Karpas-422 (cell line): ENCODE data around the gene TESK1. TPM values are rescaled to one million over a fixed set of nuclear protein-coding genes. Genes with fewer than 3 reads are reported as not detected.

ENCODE experiments used
- DNase-seq: peaks from one replicate; pipeline ENCODE4 v3.0.0-alpha.2; 2015
- H2AFZ ChIP-seq: fragments of 200-600 bp; sonication (generic); 2 replicates; pipeline ENCODE4 v1.6.1; 2014; ENCODE audit warnings: antibody characterized with exemption, low read length, mixed read lengths
- H3K27ac ChIP-seq: fragments of 200-600 bp; sonication (generic); 2 replicates; pipeline ENCODE4 v1.5.1; 2014; ENCODE audit warnings: mild to moderate bottlenecking, low read length, moderate library complexity
- H3K27me3 ChIP-seq: fragments of 200-600 bp; sonication (generic); 2 replicates; pipeline ENCODE4 v1.6.1; 2014; ENCODE audit warnings: low read length, mixed read lengths
- H3K36me3 ChIP-seq: fragments of 200-600 bp; sonication (generic); 2 replicates; pipeline ENCODE4 v1.6.1; 2014; ENCODE audit warnings: low read length, mixed read lengths; ENCODE audit not compliant: insufficient read depth
- H3K4me1 ChIP-seq: fragments of 200-600 bp; sonication (generic); 2 replicates; pipeline ENCODE4 v1.6.1; 2014; ENCODE audit warnings: mild to moderate bottlenecking, low read length, mixed read lengths
- H3K4me2 ChIP-seq: fragments of 200-600 bp; sonication (generic); 2 replicates; pipeline ENCODE4 v1.6.1; 2014; ENCODE audit warnings: low read length, low read depth, mild to moderate bottlenecking; ENCODE audit not compliant: poor library complexity, severe bottlenecking
- H3K4me3 ChIP-seq: fragments of 200-600 bp; sonication (generic); 2 replicates; pipeline ENCODE4 v1.5.1; 2014; ENCODE audit warnings: mild to moderate bottlenecking, antibody characterized with exemption, low read length, mixed read lengths
- H3K79me2 ChIP-seq: fragments of 200-600 bp; sonication (generic); 2 replicates; pipeline ENCODE4 v1.6.1; 2014; ENCODE audit warnings: mild to moderate bottlenecking, low read length, mixed read lengths
- H3K9ac ChIP-seq: fragments of 200-600 bp; sonication (generic); 2 replicates; pipeline ENCODE4 v1.6.0; 2014; ENCODE audit warnings: low read length
- H3K9me2 ChIP-seq: fragments of 200-600 bp; sonication (generic), shearing (Covaris generic); replicated peaks from 2 replicates; pipeline ENCODE4 v1.6.0; 2014; ENCODE audit warnings: mild to moderate bottlenecking, low read length, moderate library complexity; ENCODE audit not compliant: insufficient read depth
- H3K9me3 ChIP-seq: fragments of 300-700, 200-600 bp; sonication (generic); 2 replicates; pipeline ENCODE4 v1.6.1; 2014; ENCODE audit warnings: low read length, mixed read lengths
- H4K20me1 ChIP-seq: fragments of 200-600 bp; sonication (generic); 2 replicates; pipeline ENCODE4 v1.6.1; 2014; ENCODE audit warnings: mild to moderate bottlenecking, antibody characterized with exemption, low read length, low read depth; ENCODE audit not compliant: insufficient read depth
- small RNA-seq: library from RNA; depleted of rRNA; stranded (forward); fragments of <200 nt; gene quantifications from one replicate; pipeline ENCODE3, GENCODE V24; 2014
- total RNA-seq: library from RNA; depleted of rRNA; stranded (reverse); fragments of >200 nt; shearing (Covaris generic); gene quantifications from 2 replicates; pipeline ENCODE4 v1.2.3, GENCODE V29; 2014; ENCODE audit warnings: low replicate concordance; rRNA removed

The TESK1 gene
- total RNA-seq, 1 experiment from 2014 or later: 20.2 TPM

- peak within 1 kb of the TSS; percentile 52; the same call in 1 of the 2 replicates for H2AFZ ChIP-seq
- peaks cover 9% of the 10 kb centered on the region for H3K79me2 ChIP-seq
- peaks cover 9% of the 10 kb centered on the region; the same call in 1 of the 2 replicates for H3K36me3 ChIP-seq
- H3K9ac ChIP-seq: peak within 1 kb of the TSS; percentile 81
- H3K27ac ChIP-seq: peak within 1 kb of the TSS; percentile 80
- H3K9me3 ChIP-seq: no peaks in the 10 kb centered on the region
- no peaks in the 10 kb centered on the region for H4K20me1 ChIP-seq
- peak within 1 kb of the TSS; percentile 76 for H3K4me3 ChIP-seq
- no peaks in the 10 kb centered on the region for H3K9me2 ChIP-seq
- H3K4me1 ChIP-seq: peaks cover 51% of the 10 kb centered on the region
- no peaks in the 10 kb centered on the region for H3K27me3 ChIP-seq
- peak; percentile 96 for DNase-seq
- peak within 1 kb of the TSS; percentile 90 for H3K4me2 ChIP-seq
Observed at GRCh38 chr9:35657546-35658136, 52.6 kb downstream of the TESK1 start, which contains the start of gene RMRP. Gene RMRP, minus strand, starts transcription at chr9:35658019.

- Histone ChIP-seq H3K4me1 (peaks cover 58% of the 10 kb centered on the region), H3K9me2 (no peaks in the 10 kb centered on the region), H3K36me3 (peaks cover 14% of the 10 kb centered on the region; the same call in 1 of the 2 replicates), H3K4me3 (peak within 1 kb of the TSS; percentile 76), H3K9ac (peak within 1 kb of the TSS; percentile 81), H3K27ac (peak within 1 kb of the TSS; percentile 80), H3K4me2 (peak within 1 kb of the TSS; percentile 90), H2AFZ (peak within 1 kb of the TSS; percentile 52; the same call in 1 of the 2 replicates), H3K9me3 (no peaks in the 10 kb centered on the region), H4K20me1 (no peaks in the 10 kb centered on the region), H3K27me3 (no peaks in the 10 kb centered on the region), H3K79me2 (peaks cover 16% of the 10 kb centered on the region)
- peak; percentile 95 for DNase-seq
Observed at GRCh38 chr9:35658137-35658967, 53.3 kb downstream of the TESK1 start, which contains the start of gene CCDC107. Gene CCDC107, plus strand, starts transcription at chr9:35658292. Its CDS starts 88 bp downstream, at chr9:35658380.

DNA sequence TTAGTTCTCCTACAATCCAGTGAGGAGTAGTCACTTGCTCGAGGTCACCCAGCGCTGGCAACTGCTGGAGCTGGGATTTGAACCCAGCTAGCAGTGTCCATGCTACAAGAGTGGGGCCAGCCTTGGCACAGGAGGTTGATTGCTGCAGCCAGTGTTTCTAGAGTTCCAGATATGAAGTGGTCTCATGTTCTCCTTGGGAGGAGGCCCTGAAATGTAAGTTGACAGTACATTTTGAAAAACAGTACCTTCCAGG lies 53.8 kb downstream of the TESK1 start:
- Histone ChIP-seq H3K27me3 (no peaks in the 10 kb centered on the region), H3K4me2 (peak overlapping the region; percentile 90), H2AFZ (no peak overlapping the region), H3K4me1 (peaks cover 64% of the 10 kb centered on the region), H4K20me1 (no peaks in the 10 kb centered on the region), H3K4me3 (peak overlapping the region; percentile 76), H3K27ac (peak overlapping the region; percentile 80), H3K9me3 (no peaks in the 10 kb centered on the region), H3K36me3 (peaks cover 14% of the 10 kb centered on the region; the same call in 1 of the 2 replicates), H3K79me2 (peaks cover 22% of the 10 kb centered on the region), H3K9me2 (no peaks in the 10 kb centered on the region), H3K9ac (peak overlapping the region; percentile 81)
- peak; percentile 67 for DNase-seq

GRCh38 chr9:35659340-35659739 lies 54.3 kb downstream of the TESK1 start:
- H3K27ac ChIP-seq: peak overlapping the region; percentile 80
- DNase-seq: peak; percentile 68
- peak overlapping the region; percentile 76 for H3K4me3 ChIP-seq
- peaks cover 14% of the 10 kb centered on the region; the same call in 1 of the 2 replicates for H3K36me3 ChIP-seq
- no peaks in the 10 kb centered on the region for H3K27me3 ChIP-seq
- H3K9ac ChIP-seq: peak overlapping the region; percentile 81
- peaks cover 26% of the 10 kb centered on the region for H3K79me2 ChIP-seq
- H3K9me2 ChIP-seq: no peaks in the 10 kb centered on the region
- H3K9me3 ChIP-seq: no peaks in the 10 kb centered on the region
- no peak overlapping the region for H2AFZ ChIP-seq
- H4K20me1 ChIP-seq: no peaks in the 10 kb centered on the region
- peak overlapping the region; percentile 90 for H3K4me2 ChIP-seq
- H3K4me1 ChIP-seq: peaks cover 68% of the 10 kb centered on the region

Small RNA genes lying within 50 kb of the gene (small RNA-seq; reads per million reads assigned to genes)
- not detected for gene MIR4667
- gene RMRP: not detected
- not detected for gene RPS29P17

Other genes starting within 250 kb of the TESK1 start
- gene RUSC2, start 115.2 kb upstream of the TESK1 start, total RNA-seq: not detected in 2 replicates
- 5.6 and 7.8 TPM in 2 replicates for gene CD72, start 13.2 kb downstream of the TESK1 start, total RNA-seq
- 97.6 and 117 TPM in 2 replicates for gene SIT1, start 45.7 kb downstream of the TESK1 start, total RNA-seq
- 23,349 and 56,129 TPM in 2 replicates for gene RMRP, start 52.8 kb downstream of the TESK1 start, total RNA-seq
- 13.2 and 24.0 TPM in 2 replicates for gene CCDC107, start 53.0 kb downstream of the TESK1 start, total RNA-seq
- 15.3 and 16.0 TPM in 2 replicates for gene ARHGEF39, start 59.9 kb downstream of the TESK1 start, total RNA-seq
- 26.8 and 35.2 TPM in 2 replicates for gene CA9, start 68.7 kb downstream of the TESK1 start, total RNA-seq
- 0.19 TPM in 1 of 2 replicates, not detected in the other for gene TPM2, start 84.7 kb downstream of the TESK1 start, total RNA-seq
- gene TLN1, start 126.9 kb downstream of the TESK1 start, total RNA-seq: 54.2 and 94.0 TPM in 2 replicates
- 10.8 and 17.1 TPM in 2 replicates for gene CREB3, start 127.4 kb downstream of the TESK1 start, total RNA-seq
- gene GBA2, start 144.0 kb downstream of the TESK1 start, total RNA-seq: 54.9 and 74.2 TPM in 2 replicates
- 13.4 and 13.8 TPM in 2 replicates for gene RGP1, start 144.0 kb downstream of the TESK1 start, total RNA-seq
- 1.1 and 4.2 TPM in 2 replicates for gene MSMP, start 149.0 kb downstream of the TESK1 start, total RNA-seq
- 8.5 and 18.0 TPM in 2 replicates for gene NPR2, start 186.3 kb downstream of the TESK1 start, total RNA-seq
- gene SPAG8, start 207.0 kb downstream of the TESK1 start, total RNA-seq: 0.07 and 0.90 TPM in 2 replicates
- 84.0 and 146 TPM in 2 replicates for gene HINT2, start 209.8 kb downstream of the TESK1 start, total RNA-seq
- not detected in 2 replicates for gene FAM221B, start 223.5 kb downstream of the TESK1 start, total RNA-seq
- gene TMEM8B, start 224.0 kb downstream of the TESK1 start, total RNA-seq: 2.9 and 3.0 TPM in 2 replicates